ENCODE results near the gene LPXN.

- no peak for TF ChIP-seq POLR2A (IDR thresholded peaks at IDR 0.05)
- TF ChIP-seq CTCF (IDR thresholded peaks at IDR 0.05 in 8 of 11, conservative IDR thresholded peaks at IDR 0.05 in 3 of 11): no peak
These were observed 32.7 kb upstream of the LPXN start for GRCh38 chr11:58608331-58608730.

Measured in spleen (tissue), 7 donors.